B cell (primary cell): ENCODE results near the gene TSPAN16.

Experiments
- EZH2 ChIP-seq: IDR thresholded peaks from 2 replicates; pipeline ENCODE4 v1.6.1; 2012; ENCODE audit warnings: borderline replicate concordance, low read depth, mild to moderate bottlenecking, moderate library complexity, low read length; ENCODE audit not compliant: insufficient read depth, poor library complexity, severe bottlenecking
- TF ChIP-seq, protein P1 (sequence below): fragments of 200-600 bp; IDR thresholded peaks from one replicate; pipeline ENCODE4 v1.8.0; 2022; ENCODE audit warnings: antibody characterized with exemption, mild to moderate bottlenecking

DNA sequence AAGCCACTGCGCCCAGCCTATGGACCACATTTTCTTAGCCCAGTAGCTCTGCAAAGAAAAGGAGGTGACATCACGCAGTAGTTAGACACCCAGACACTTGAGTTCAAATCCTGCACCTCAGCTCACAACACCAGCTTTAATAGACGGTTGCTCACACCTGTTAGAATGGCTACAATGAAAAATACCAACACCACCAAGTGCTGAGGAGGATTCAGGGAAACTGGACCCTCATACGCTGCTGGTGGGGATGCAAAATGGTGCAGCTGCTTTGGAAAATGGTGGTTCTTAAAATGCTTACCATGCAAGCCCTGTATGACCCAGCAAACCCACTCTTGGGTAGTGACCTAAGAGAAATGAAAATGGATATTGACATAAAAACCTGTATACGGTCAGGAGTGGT lies 22.0 kb upstream of the TSPAN16 start:
- TF ChIP-seq, protein P1, sequence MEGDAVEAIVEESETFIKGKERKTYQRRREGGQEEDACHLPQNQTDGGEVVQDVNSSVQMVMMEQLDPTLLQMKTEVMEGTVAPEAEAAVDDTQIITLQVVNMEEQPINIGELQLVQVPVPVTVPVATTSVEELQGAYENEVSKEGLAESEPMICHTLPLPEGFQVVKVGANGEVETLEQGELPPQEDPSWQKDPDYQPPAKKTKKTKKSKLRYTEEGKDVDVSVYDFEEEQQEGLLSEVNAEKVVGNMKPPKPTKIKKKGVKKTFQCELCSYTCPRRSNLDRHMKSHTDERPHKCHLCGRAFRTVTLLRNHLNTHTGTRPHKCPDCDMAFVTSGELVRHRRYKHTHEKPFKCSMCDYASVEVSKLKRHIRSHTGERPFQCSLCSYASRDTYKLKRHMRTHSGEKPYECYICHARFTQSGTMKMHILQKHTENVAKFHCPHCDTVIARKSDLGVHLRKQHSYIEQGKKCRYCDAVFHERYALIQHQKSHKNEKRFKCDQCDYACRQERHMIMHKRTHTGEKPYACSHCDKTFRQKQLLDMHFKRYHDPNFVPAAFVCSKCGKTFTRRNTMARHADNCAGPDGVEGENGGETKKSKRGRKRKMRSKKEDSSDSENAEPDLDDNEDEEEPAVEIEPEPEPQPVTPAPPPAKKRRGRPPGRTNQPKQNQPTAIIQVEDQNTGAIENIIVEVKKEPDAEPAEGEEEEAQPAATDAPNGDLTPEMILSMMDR: no peak
- TF ChIP-seq EZH2: no peak
